CD4-positive, alpha-beta memory T cell (primary cell): Measurements from ENCODE around the gene CHSY1. TPM values are rescaled to one million over a fixed set of nuclear protein-coding genes. Genes with fewer than 3 reads are reported as not detected.

Experiments used
- CTCF ChIA-PET: fragments of 350-600 bp; sonication (Branson Sonifier 250); formaldehyde crosslinking; loops from one replicate; lab custom pipeline; 2021; ENCODE audit warnings: inconsistent platforms; ENCODE audit not compliant: partially characterized antibody; lab: Charles Lee
- POLR2A ChIA-PET: fragments of 350-600 bp; sonication (Branson Sonifier 250); formaldehyde crosslinking; loops from one replicate; lab custom pipeline; 2021; ENCODE audit not compliant: partially characterized antibody; lab: Charles Lee
- DNase-seq, 5 donors: peaks; one replicate each; pipeline versions ENCODE4 v3.0.0 to v3.0.0-alpha.2; 2020 to 2022; ENCODE audit warnings: mixed read lengths in 1 of 5
- H3K27ac ChIP-seq: one replicate; pipeline ENCODE4 v1.7.0; 2013; ENCODE audit warnings: low read depth, low read length
- H3K27me3 ChIP-seq: 2 replicates; pipeline ENCODE4 v1.7.0; 2013; ENCODE audit warnings: mild to moderate bottlenecking, low read length, moderate library complexity; ENCODE audit not compliant: insufficient read depth
- H3K36me3 ChIP-seq: 2 replicates; pipeline ENCODE4 v1.7.0; 2013; ENCODE audit warnings: mild to moderate bottlenecking, low read length, moderate library complexity; ENCODE audit not compliant: insufficient read depth
- H3K4me1 ChIP-seq: 2 replicates; pipeline ENCODE4 v1.7.0; 2013; ENCODE audit warnings: mild to moderate bottlenecking, low read length, moderate library complexity; ENCODE audit not compliant: insufficient read depth
- H3K4me3 ChIP-seq, 2 donors: one replicate each; pipeline ENCODE4 v1.7.0; 2013; ENCODE audit warnings: low read length in 2 of 2, mild to moderate bottlenecking in 1 of 2
- H3K9me3 ChIP-seq, 2 donors: one replicate each; pipeline ENCODE4 v1.7.0; 2013; ENCODE audit warnings: low read length in 2 of 2, control low read depth in 1 of 2; ENCODE audit not compliant: control insufficient read depth in 1 of 2
- H3K27ac Mint-ChIP-seq, 7 donors: one replicate each; pipeline ENCODE4 v1.8.0; 2020 to 2021; ENCODE audit warnings: mixed read lengths in 7 of 7, mild to moderate bottlenecking in 6 of 7, inconsistent platforms in 3 of 7, moderate library complexity in 3 of 7
- H3K27me3 Mint-ChIP-seq, 2 donors: one replicate each; pipeline ENCODE4 v1.8.0; 2020 to 2021; ENCODE audit warnings: mixed read lengths in 2 of 2
- H3K36me3 Mint-ChIP-seq, 2 donors: one replicate each; pipeline ENCODE4 v1.8.0; 2020 to 2021; ENCODE audit warnings: mixed read lengths in 2 of 2, inconsistent platforms in 1 of 2, mild to moderate bottlenecking in 1 of 2
- H3K4me1 Mint-ChIP-seq, 4 donors: one replicate each; pipeline ENCODE4 v1.8.0; 2020 to 2021; ENCODE audit warnings: mixed read lengths in 4 of 4, mild to moderate bottlenecking in 1 of 4
- H3K4me3 Mint-ChIP-seq, 8 donors: one replicate each; pipeline ENCODE4 v1.8.0; 2020 to 2021; ENCODE audit warnings: mixed read lengths in 8 of 8, mild to moderate bottlenecking in 7 of 8, moderate library complexity in 6 of 8, inconsistent platforms in 3 of 8
- H3K9me3 Mint-ChIP-seq, 8 donors: one replicate each; pipeline ENCODE4 v1.8.0; 2020 to 2021; ENCODE audit warnings: mixed read lengths in 8 of 8, mild to moderate bottlenecking in 5 of 8, inconsistent platforms in 3 of 8, moderate library complexity in 1 of 8
- intact Hi-C: fragments of 100-400 bp; cut with micrococcal nuclease; formaldehyde crosslinking; loops from one replicate; pipeline ENCODE4 v1.15.1; 2023
- polyA plus RNA-seq, 2 donors: library from polyadenylated mRNA; unstranded; fragments of 300-500 nt; fragmentation: Illumina TruSeq; gene quantifications; one replicate each; pipeline ENCODE4 v1.2.3, GENCODE V29; 2021
- total RNA-seq, 2 experiments: library from RNA; stranded (reverse); gene quantifications; one replicate each; pipeline ENCODE4 v1.2.3, GENCODE V29; 2021

Gene CHSY1
- total and polyA plus RNA-seq, 4 experiments from 2014 or later = 0.64 to 11.9 (median 6.9) TPM

DNA sequence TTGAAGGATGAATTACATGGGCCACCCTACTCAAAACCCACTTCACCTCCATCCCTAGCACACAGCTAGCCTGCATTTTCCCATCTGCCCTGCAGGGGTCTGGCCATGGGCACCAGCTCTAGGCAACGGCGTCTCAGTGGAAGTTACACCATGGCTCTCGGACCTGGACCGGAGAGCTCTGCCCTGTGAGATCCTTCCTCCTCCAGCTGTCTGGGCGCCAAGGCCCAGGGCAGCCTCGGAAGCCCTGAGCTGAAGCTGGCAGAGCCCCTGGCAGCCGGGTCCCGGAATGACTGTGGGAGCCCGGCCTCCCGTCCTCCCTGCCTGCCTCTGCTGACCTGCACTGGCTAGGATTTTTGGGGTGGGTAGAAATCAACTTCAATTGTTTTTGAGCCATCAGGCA is 98.9 kb downstream of the CHSY1 start:
- H3K9me3 Mint-ChIP-seq = peaks cover 0 to 5% (median 0%) of the 10 kb centered on the region in 8 donors
- no peaks in the 10 kb centered on the region for H3K36me3 Mint-ChIP-seq
- Histone ChIP-seq H3K36me3 (no peaks in the 10 kb centered on the region), H3K9me3 (no peaks in the 10 kb centered on the region), H3K4me1 (peaks cover 4% of the 10 kb centered on the region), H3K4me3 (no peak overlapping the region), H3K27me3 (no peaks in the 10 kb centered on the region), H3K27ac (no peak overlapping the region)
- intact Hi-C loops = no loop called here
- DNase-seq = no peak
- no peak overlapping the region for H3K4me3 Mint-ChIP-seq
- no peaks in the 10 kb centered on the region for H3K27me3 Mint-ChIP-seq
- CTCF ChIA-PET = no interaction called here
- H3K27ac Mint-ChIP-seq = no peak overlapping the region
- POLR2A ChIA-PET = no interaction called here
- peaks cover 4 to 10% (median 6%) of the 10 kb centered on the region in 4 donors for H3K4me1 Mint-ChIP-seq

DNA sequence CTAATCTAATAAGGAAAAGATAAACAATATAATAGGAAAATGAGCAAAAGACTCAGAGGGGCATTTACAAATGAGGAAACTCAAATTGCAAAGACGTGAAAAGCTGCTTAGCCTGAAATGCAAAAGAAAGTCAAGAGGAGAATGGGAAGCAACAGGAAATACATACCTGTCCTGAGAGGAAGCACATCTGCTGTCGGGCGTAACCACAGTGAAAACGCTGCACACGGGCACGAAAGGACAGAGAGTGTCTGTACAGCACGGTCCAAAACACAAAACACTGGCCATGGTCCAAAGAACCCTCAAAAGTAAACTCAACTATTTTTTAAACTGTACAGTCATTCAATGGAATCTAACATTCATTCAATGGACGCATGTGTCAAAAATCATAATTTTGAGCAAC is 100.6 kb downstream of the CHSY1 start:
- H3K36me3 ChIP-seq = no peaks in the 10 kb centered on the region
- H3K4me1 ChIP-seq = peaks cover 4% of the 10 kb centered on the region
- no peaks in the 10 kb centered on the region for H3K9me3 ChIP-seq
- H3K9me3 Mint-ChIP-seq = peaks cover 0 to 3% (median 0%) of the 10 kb centered on the region in 8 donors
- H3K27ac ChIP-seq = no peak overlapping the region
- peak overlapping the region in 1 of 7 donors; percentile 3 for H3K27ac Mint-ChIP-seq
- peaks cover 4 to 10% (median 6%) of the 10 kb centered on the region in 4 donors for H3K4me1 Mint-ChIP-seq
- H3K27me3 Mint-ChIP-seq = no peaks in the 10 kb centered on the region
- no peaks in the 10 kb centered on the region for H3K27me3 ChIP-seq
- no peak overlapping the region for H3K4me3 Mint-ChIP-seq
- DNase-seq = no peak
- H3K4me3 ChIP-seq = no peak overlapping the region
- H3K36me3 Mint-ChIP-seq = no peaks in the 10 kb centered on the region
- ChIA-PET CTCF (no interaction called here), POLR2A (no interaction called here)
- intact Hi-C loops = no loop called here

DNA sequence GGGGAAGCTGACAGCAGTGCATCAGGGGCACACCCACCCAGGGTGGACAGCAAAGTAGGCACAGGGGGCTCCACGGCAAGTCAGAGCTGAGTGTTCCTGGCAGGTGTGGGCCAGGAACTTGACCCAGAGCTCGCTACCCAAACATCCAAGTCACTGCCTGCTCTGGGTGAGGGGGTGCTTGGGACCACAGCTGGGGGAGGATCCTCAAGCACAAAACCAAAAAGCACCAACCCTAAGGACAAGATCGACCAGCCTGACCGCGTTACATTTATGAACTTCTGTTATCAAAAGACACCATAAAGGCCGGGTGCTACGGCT is 101.2 kb downstream of the CHSY1 start:
- no peaks in the 10 kb centered on the region for H3K27me3 ChIP-seq
- POLR2A ChIA-PET = no interaction called here
- no peaks in the 10 kb centered on the region for H3K36me3 ChIP-seq
- Mint-ChIP-seq H3K36me3 (no peaks in the 10 kb centered on the region), H3K27ac (no peak overlapping the region), H3K9me3 (peaks cover 0 to 3% (median 0%) of the 10 kb centered on the region in 8 donors), H3K4me3 (no peak overlapping the region), H3K27me3 (no peaks in the 10 kb centered on the region), H3K4me1 (peaks cover 4 to 10% (median 6%) of the 10 kb centered on the region in 4 donors)
- CTCF ChIA-PET = no interaction called here
- H3K27ac ChIP-seq = no peak overlapping the region
- no peaks in the 10 kb centered on the region for H3K9me3 ChIP-seq
- DNase-seq = no peak
- H3K4me3 ChIP-seq = no peak overlapping the region
- intact Hi-C loops = no loop called here
- peaks cover 4% of the 10 kb centered on the region for H3K4me1 ChIP-seq

DNA sequence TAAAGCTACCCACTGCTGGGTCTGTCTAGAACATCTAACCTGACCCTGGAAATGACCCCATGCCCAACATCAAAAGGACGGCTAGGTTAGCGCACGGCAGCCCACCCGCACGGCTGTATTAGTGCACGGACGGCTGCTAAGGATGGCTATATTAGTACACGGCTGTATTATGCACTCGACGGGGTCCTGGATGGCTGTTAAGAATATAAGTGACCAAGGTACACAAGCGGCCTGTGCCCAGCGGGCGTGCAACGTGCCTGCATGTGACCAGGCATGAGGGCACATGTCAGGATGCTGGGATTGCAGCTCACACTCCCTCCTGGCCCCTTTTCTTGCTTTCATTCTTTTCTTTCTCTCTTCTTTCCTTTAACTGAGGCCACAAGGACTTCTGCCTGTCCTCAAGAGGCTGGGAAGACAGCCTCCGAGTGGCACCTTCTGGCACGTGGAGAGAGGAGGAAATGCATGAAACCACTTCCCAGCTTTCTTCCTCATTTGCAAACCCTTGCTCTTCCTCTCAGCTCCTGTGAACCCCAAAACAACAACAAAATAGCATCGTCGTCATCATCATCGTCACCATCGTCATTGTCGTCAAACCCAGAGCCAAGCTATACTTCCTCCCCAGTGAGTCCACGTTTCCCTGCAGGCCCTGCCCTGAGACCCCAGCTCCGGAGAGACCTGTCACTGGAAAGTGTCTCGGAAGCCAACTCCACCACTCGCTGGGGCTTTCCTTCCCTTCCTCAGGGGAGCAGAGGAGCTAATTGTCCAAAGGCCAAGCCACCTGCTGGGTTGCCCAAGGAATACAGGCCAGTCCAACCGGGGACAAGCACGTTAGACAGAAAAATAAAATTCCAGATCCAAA is 101.8 kb downstream of the CHSY1 start:
- DNase-seq = no peak
- peaks cover 4 to 10% (median 6%) of the 10 kb centered on the region in 4 donors for H3K4me1 Mint-ChIP-seq
- Histone ChIP-seq H3K4me1 (peaks cover 4% of the 10 kb centered on the region), H3K4me3 (no peak overlapping the region), H3K27ac (no peak overlapping the region), H3K9me3 (no peaks in the 10 kb centered on the region), H3K27me3 (no peaks in the 10 kb centered on the region), H3K36me3 (no peaks in the 10 kb centered on the region)
- intact Hi-C loops = no loop called here
- ChIA-PET CTCF (no interaction called here), POLR2A (no interaction called here)
- no peaks in the 10 kb centered on the region for H3K36me3 Mint-ChIP-seq
- H3K9me3 Mint-ChIP-seq = peaks cover 0 to 3% (median 0%) of the 10 kb centered on the region in 8 donors
- H3K4me3 Mint-ChIP-seq = no peak overlapping the region
- peak overlapping the region in 1 of 7 donors; percentile 47 for H3K27ac Mint-ChIP-seq
- no peaks in the 10 kb centered on the region for H3K27me3 Mint-ChIP-seq

DNA sequence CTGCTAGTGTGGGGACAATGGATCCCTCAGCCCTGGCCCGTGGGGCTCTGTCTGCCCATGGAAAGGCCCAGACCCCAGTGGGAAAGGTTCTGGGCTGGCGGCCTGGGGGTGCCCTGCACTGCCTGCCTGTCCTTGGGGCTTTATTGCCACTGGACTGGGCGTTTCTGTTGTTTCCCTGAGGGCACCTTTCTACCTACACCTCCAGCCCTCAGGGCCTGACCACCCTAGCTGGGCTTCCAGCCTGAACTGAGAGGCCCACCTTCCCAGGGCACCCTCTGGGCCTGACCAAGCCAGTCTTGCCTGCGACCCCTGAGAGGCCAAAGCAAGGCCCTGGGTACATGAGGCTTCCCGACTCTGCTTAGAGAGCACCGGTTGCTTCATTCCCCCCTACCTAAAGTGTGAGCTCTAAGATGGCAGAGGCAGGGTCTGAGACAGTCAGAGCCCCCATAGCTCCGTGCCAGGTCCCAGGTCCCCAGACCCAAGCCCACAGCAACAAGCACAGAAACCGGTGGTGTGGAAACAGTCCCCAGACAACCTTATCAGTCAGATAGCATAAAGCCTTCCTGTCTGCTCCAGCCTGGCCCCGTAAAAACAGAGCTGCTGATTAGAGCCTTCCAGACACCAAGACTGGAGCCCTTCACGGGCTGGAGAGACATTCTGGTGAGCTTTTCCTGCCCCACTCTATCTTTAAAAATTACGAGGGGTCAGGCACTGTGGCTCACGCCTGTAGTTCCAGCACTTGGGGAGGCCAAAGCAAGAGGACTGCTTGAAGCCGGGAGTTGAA is 102.8 kb downstream of the CHSY1 start:
- CTCF ChIA-PET = no interaction called here
- DNase-seq = no peak
- Mint-ChIP-seq H3K4me1 (peaks cover 4 to 10% (median 6%) of the 10 kb centered on the region in 4 donors), H3K27ac (no peak overlapping the region), H3K27me3 (no peaks in the 10 kb centered on the region), H3K36me3 (no peaks in the 10 kb centered on the region), H3K4me3 (no peak overlapping the region), H3K9me3 (peaks cover 0 to 3% (median 0%) of the 10 kb centered on the region in 8 donors)
- Histone ChIP-seq H3K4me1 (peaks cover 4% of the 10 kb centered on the region), H3K27me3 (no peaks in the 10 kb centered on the region), H3K27ac (no peak overlapping the region), H3K4me3 (no peak overlapping the region), H3K9me3 (no peaks in the 10 kb centered on the region), H3K36me3 (no peaks in the 10 kb centered on the region)
- POLR2A ChIA-PET = no interaction called here
- intact Hi-C loops = no loop called here

DNA sequence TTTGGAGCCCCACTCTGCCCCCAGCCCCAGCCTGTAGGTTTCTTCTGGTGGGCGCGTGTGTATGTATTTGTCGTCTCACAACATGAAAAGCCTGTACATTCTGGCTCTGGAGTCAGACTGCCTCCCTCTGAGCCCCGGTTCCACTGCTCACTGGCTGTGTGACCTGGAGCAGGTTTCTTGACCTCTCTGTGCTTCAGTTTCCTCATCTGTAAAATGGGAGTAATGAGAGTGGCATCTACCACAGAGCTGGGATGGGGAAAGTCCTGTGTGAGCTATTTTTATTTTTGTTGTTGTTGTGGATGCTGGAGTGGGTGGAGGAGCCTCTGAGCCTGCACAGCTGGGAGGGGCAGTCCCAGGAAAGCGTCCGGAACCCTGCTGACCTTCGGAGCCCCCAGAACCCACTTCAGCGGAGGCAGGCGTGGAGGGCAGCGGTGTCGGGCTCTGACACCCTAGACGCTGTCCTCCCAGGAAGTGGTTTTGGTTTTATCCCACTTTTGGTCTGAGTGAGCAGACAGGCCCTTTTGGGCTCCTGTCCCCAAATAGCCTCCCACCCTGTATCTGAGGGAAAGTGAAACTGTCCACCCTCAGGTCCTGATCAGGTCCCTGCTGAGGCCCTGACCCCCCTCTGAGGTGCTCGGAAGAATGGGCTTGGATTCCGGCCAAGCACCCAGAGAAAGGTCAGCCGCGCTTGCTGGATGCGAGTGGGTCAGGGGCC is 103.5 kb downstream of the CHSY1 start:
- peaks cover 4 to 10% (median 4%) of the 10 kb centered on the region in 4 donors for H3K4me1 Mint-ChIP-seq
- Histone ChIP-seq H3K36me3 (no peaks in the 10 kb centered on the region), H3K4me3 (no peak overlapping the region), H3K9me3 (no peaks in the 10 kb centered on the region), H3K4me1 (peaks cover 4% of the 10 kb centered on the region), H3K27me3 (no peaks in the 10 kb centered on the region), H3K27ac (no peak overlapping the region)
- ChIA-PET CTCF (no interaction called here), POLR2A (no interaction called here)
- H3K27me3 Mint-ChIP-seq = no peaks in the 10 kb centered on the region
- DNase-seq = no peak
- intact Hi-C loops = no loop called here
- no peaks in the 10 kb centered on the region for H3K36me3 Mint-ChIP-seq
- H3K9me3 Mint-ChIP-seq = no peaks in the 10 kb centered on the region
- no peak overlapping the region for H3K27ac Mint-ChIP-seq
- H3K4me3 Mint-ChIP-seq = no peak overlapping the region

DNA sequence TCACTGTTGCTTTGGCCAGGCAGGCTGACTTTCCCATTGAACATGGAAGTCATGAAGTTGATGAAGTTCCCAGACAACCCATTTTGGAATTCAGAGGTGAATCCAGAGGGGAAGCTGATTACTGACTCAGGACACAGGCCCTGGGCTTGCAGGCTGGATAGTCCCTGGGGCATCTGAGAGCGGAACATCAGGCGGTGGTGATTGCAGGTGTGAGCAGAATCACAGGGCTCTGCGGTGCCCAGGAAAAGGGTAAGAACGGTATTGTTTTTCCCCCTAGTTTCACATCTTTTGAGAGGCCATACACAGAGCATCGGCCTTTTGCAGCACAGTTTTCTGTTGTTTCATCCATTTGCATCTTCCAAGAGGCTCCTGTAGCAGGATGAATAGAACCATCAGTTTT is 104.7 kb downstream of the CHSY1 start:
- Mint-ChIP-seq H3K4me3 (no peak overlapping the region), H3K36me3 (no peaks in the 10 kb centered on the region), H3K27ac (no peak overlapping the region), H3K27me3 (no peaks in the 10 kb centered on the region), H3K9me3 (no peaks in the 10 kb centered on the region), H3K4me1 (peaks cover 4 to 10% (median 4%) of the 10 kb centered on the region in 4 donors)
- Histone ChIP-seq H3K4me3 (no peak overlapping the region), H3K27ac (no peak overlapping the region), H3K9me3 (no peaks in the 10 kb centered on the region), H3K36me3 (no peaks in the 10 kb centered on the region), H3K4me1 (peaks cover 4% of the 10 kb centered on the region), H3K27me3 (no peaks in the 10 kb centered on the region)
- CTCF ChIA-PET = no interaction called here
- intact Hi-C loops = no loop called here
- POLR2A ChIA-PET = no interaction called here
- no peak for DNase-seq
